ENCODE measurements around the gene STEAP2.

The STEAP2 gene

GRCh38 chr7:90256778-90257177 is 45.2 kb downstream of the STEAP2 start:
- Histone ChIP-seq H3K4me3 (ENCODE audit: severe bottlenecking) (no peak overlapping the region), H3K27me3 (ENCODE audit: insufficient read depth, poor library complexity, severe bottlenecking) (no peaks in the 10 kb centered on the region), H3K36me3 (ENCODE audit: low read depth) (no peaks in the 10 kb centered on the region), H3K9me3 (ENCODE audit: severe bottlenecking) (no peaks in the 10 kb centered on the region), H3K27ac (ENCODE audit: poor library complexity, severe bottlenecking) (no peak overlapping the region), H3K4me1 (ENCODE audit: insufficient read depth, poor library complexity, severe bottlenecking) (peaks cover 5% of the 10 kb centered on the region)
- no peak for ATAC-seq (ENCODE audit: low read depth)
- no peak for DNase-seq (ENCODE audit: low spot score)
- no peak for TF ChIP-seq CTCF (IDR thresholded peaks at IDR 0.05; ENCODE audit: poor library complexity, severe bottlenecking)

- no peak for ATAC-seq (ENCODE audit: low read depth)
These were observed 49.9 kb downstream of the STEAP2 start for GRCh38 chr7:90261441-90261840.

DNA sequence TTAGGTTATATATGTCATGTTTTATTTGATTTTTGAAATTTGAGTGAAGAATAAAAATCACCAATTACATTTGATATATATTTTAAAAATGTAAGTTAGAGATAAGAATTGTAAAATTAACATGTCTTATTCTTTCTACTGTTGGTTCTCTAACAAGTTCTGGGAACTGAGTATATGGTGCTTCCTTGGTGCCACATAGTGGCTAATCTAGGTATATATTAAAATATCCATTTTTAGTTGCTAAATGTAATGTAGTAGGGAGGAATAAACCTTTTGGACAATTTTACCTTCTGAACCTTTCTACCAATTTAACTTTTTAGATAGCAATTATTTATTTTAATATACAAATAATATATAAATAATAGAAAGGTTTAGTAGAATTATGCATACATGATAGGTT is 50.9 kb downstream of the STEAP2 start:
- Histone ChIP-seq H3K4me1 (ENCODE audit: insufficient read depth, poor library complexity, severe bottlenecking) (no peaks in the 10 kb centered on the region), H3K27ac (ENCODE audit: poor library complexity, severe bottlenecking) (no peak overlapping the region), H3K9me3 (ENCODE audit: severe bottlenecking) (no peaks in the 10 kb centered on the region), H3K36me3 (ENCODE audit: low read depth) (no peaks in the 10 kb centered on the region), H3K4me3 (ENCODE audit: severe bottlenecking) (no peak overlapping the region), H3K27me3 (ENCODE audit: insufficient read depth, poor library complexity, severe bottlenecking) (no peaks in the 10 kb centered on the region)
- peak; percentile 69 for ATAC-seq (ENCODE audit: low read depth)
- peak; percentile 77 for TF ChIP-seq CTCF (IDR thresholded peaks at IDR 0.05; ENCODE audit: poor library complexity, severe bottlenecking)
- no peak for DNase-seq (ENCODE audit: low spot score)

More at GRCh38 chr7:90261441-90261840, 49.9 kb downstream of the STEAP2 start:
- no peak for DNase-seq (ENCODE audit: low spot score)
- no peak overlapping the region for H3K27ac ChIP-seq (ENCODE audit: poor library complexity, severe bottlenecking)
- H3K4me3 ChIP-seq (ENCODE audit: severe bottlenecking): no peak overlapping the region
- H3K36me3 ChIP-seq (ENCODE audit: low read depth): no peaks in the 10 kb centered on the region
- H3K9me3 ChIP-seq (ENCODE audit: severe bottlenecking): no peaks in the 10 kb centered on the region
- TF ChIP-seq CTCF (IDR thresholded peaks at IDR 0.05; ENCODE audit: poor library complexity, severe bottlenecking): no peak
- no peaks in the 10 kb centered on the region for H3K4me1 ChIP-seq (ENCODE audit: insufficient read depth, poor library complexity, severe bottlenecking)
- H3K27me3 ChIP-seq (ENCODE audit: insufficient read depth, poor library complexity, severe bottlenecking): no peaks in the 10 kb centered on the region

GRCh38 chr7:90266808-90267207 is 55.3 kb downstream of the STEAP2 start:
- H3K36me3 ChIP-seq (ENCODE audit: low read depth): no peaks in the 10 kb centered on the region
- ATAC-seq (ENCODE audit: low read depth) (no peak), DNase-seq (ENCODE audit: low spot score) (no peak)
- H3K27ac ChIP-seq (ENCODE audit: poor library complexity, severe bottlenecking): no peak overlapping the region
- H3K4me3 ChIP-seq (ENCODE audit: severe bottlenecking): no peak overlapping the region
- peaks cover 8% of the 10 kb centered on the region for H3K4me1 ChIP-seq (ENCODE audit: insufficient read depth, poor library complexity, severe bottlenecking)
- TF ChIP-seq CTCF (IDR thresholded peaks at IDR 0.05; ENCODE audit: poor library complexity, severe bottlenecking): no peak
- H3K9me3 ChIP-seq (ENCODE audit: severe bottlenecking): no peaks in the 10 kb centered on the region
- no peaks in the 10 kb centered on the region for H3K27me3 ChIP-seq (ENCODE audit: insufficient read depth, poor library complexity, severe bottlenecking)

GRCh38 chr7:90267263-90267858 is 55.8 kb downstream of the STEAP2 start:
- Histone ChIP-seq H3K9me3 (ENCODE audit: severe bottlenecking) (no peaks in the 10 kb centered on the region), H3K27ac (ENCODE audit: poor library complexity, severe bottlenecking) (no peak overlapping the region), H3K4me1 (ENCODE audit: insufficient read depth, poor library complexity, severe bottlenecking) (peaks cover 8% of the 10 kb centered on the region), H3K27me3 (ENCODE audit: insufficient read depth, poor library complexity, severe bottlenecking) (no peaks in the 10 kb centered on the region), H3K36me3 (ENCODE audit: low read depth) (no peaks in the 10 kb centered on the region), H3K4me3 (ENCODE audit: severe bottlenecking) (no peak overlapping the region)
- ATAC-seq (ENCODE audit: low read depth) (no peak), DNase-seq (ENCODE audit: low spot score) (no peak)
- no peak for TF ChIP-seq CTCF (IDR thresholded peaks at IDR 0.05; ENCODE audit: poor library complexity, severe bottlenecking)
